Tibial nerve (tissue), 4 donors: Measurements from ENCODE around the gene C1QTNF12. TPM values are rescaled to one million over a fixed set of nuclear protein-coding genes. Genes with fewer than 3 reads are reported as not detected.

ENCODE experiments used
- DNase-seq, 2 donors: peaks; one replicate each; pipeline ENCODE4 v3.0.0-alpha.2; 2019; ENCODE audit warnings: low spot score in 2 of 2
- H3K27ac ChIP-seq, 4 donors: fragments of 200-600 bp; sonication (generic) in 3 of 4; one replicate each; pipeline ENCODE4 v1.5.1; 2017 to 2019; ENCODE audit warnings: mild to moderate bottlenecking in 1 of 4
- H3K27me3 ChIP-seq, 2 donors: fragments of 200-600 bp; sonication (generic) in 1 of 2; one replicate each; pipeline versions ENCODE4 v1.5.1 to v1.6.0; 2017 to 2019
- H3K36me3 ChIP-seq, 3 donors: fragments of 200-600 bp; sonication (generic); one replicate each; pipeline ENCODE4 v1.5.1; 2018 to 2019
- H3K4me1 ChIP-seq, 4 donors: fragments of 200-600 bp; sonication (generic) in 3 of 4; one replicate each; pipeline ENCODE4 v1.5.1; 2017 to 2019
- H3K4me3 ChIP-seq, 4 donors: fragments of 200-600 bp; sonication (generic) in 3 of 4; one replicate each; pipeline ENCODE4 v1.5.1; 2017 to 2019; ENCODE audit warnings: mild to moderate bottlenecking in 1 of 4, moderate library complexity in 1 of 4
- H3K9me3 ChIP-seq, 4 donors: fragments of 200-600 bp; sonication (generic) in 3 of 4; one replicate each; pipeline ENCODE4 v1.5.1; 2017 to 2019
- CTCF ChIP-seq, 5 experiments: fragments of 200-600 bp in 3 of 5; fragments of 450-650 bp in 2 of 5; sonication (generic) in 3 of 5; IDR thresholded peaks; one replicate each; pipeline ENCODE4 v1.5.1; 2016 to 2019; ENCODE audit warnings: antibody characterized with exemption in 5 of 5, mild to moderate bottlenecking in 3 of 5, moderate library complexity in 2 of 5
- EP300 ChIP-seq, 2 donors: sonication (generic); formaldehyde crosslinking; IDR thresholded peaks; one replicate each; pipeline ENCODE4 v1.6.1; 2017; ENCODE audit warnings: antibody characterized with exemption in 2 of 2, mild to moderate bottlenecking in 1 of 2
- POLR2A ChIP-seq, 2 donors: fragments of 450-650 bp; IDR thresholded peaks; one replicate each; pipeline ENCODE4 v1.6.1; 2017; ENCODE audit warnings: antibody characterized with exemption in 2 of 2, mild to moderate bottlenecking in 2 of 2, moderate library complexity in 2 of 2
- WGBS, 2 donors: methylation state at CpG; one replicate each; pipeline ENCODE4 v1.1.5; 2018; 5-methylcytosine and 5-hydroxymethylcytosine counted together
- total RNA-seq, 4 donors: library from RNA; depleted of rRNA; stranded (reverse); fragments of >200 nt; gene quantifications; one replicate each; pipeline ENCODE4 v1.1.0, GENCODE V29; 2016

Gene C1QTNF12
- total RNA-seq, 4 donors from 2014 or later: 0.84 to 3.0 (median 1.8) TPM

- Histone ChIP-seq H3K4me3 (no peak overlapping the region), H3K27me3 (peaks cover 0 to 76% of the 10 kb centered on the region in 2 donors), H3K36me3 (peaks cover 0 to 37% (median 0%) of the 10 kb centered on the region in 3 donors), H3K27ac (no peak overlapping the region), H3K4me1 (peaks cover 0 to 46% (median 9%) of the 10 kb centered on the region in 4 donors), H3K9me3 (no peaks in the 10 kb centered on the region)
- DNase-seq: no peak
- WGBS, 2 donors: 22 to 38% methylated on average over 6 to 13 of the region's 30 CpGs
- TF ChIP-seq CTCF (IDR thresholded peaks at IDR 0.05): no peak
- TF ChIP-seq POLR2A (IDR thresholded peaks at IDR 0.05): no peak
- TF ChIP-seq EP300 (IDR thresholded peaks at IDR 0.05): no peak
Observed at GRCh38 chr1:1239614-1240347, 6.7 kb downstream of the C1QTNF12 start.

GRCh38 chr1:1239227-1239613 is 7.3 kb downstream of the C1QTNF12 start:
- TF ChIP-seq EP300 (IDR thresholded peaks at IDR 0.05): no peak
- TF ChIP-seq CTCF (IDR thresholded peaks at IDR 0.05): no peak
- no peak for TF ChIP-seq POLR2A (IDR thresholded peaks at IDR 0.05)
- Histone ChIP-seq H3K27me3 (peaks cover 0 to 73% of the 10 kb centered on the region in 2 donors), H3K4me3 (no peak overlapping the region), H3K36me3 (peaks cover 0 to 43% (median 0%) of the 10 kb centered on the region in 3 donors), H3K9me3 (no peaks in the 10 kb centered on the region), H3K4me1 (peaks cover 0 to 43% (median 9%) of the 10 kb centered on the region in 4 donors), H3K27ac (no peak overlapping the region)
- DNase-seq: no peak
- 30 to 69% methylated on average over 3 to 6 of the region's 15 CpGs for WGBS, 2 donors

GRCh38 chr1:1238702-1239178 is 7.8 kb downstream of the C1QTNF12 start:
- 62 to 71% methylated on average over 8 to 15 of the region's 19 CpGs for WGBS, 2 donors
- Histone ChIP-seq H3K4me3 (no peak overlapping the region), H3K4me1 (peaks cover 0 to 42% (median 7%) of the 10 kb centered on the region in 4 donors), H3K36me3 (peaks cover 0 to 47% (median 0%) of the 10 kb centered on the region in 3 donors), H3K27me3 (peaks cover 0 to 68% of the 10 kb centered on the region in 2 donors), H3K9me3 (no peaks in the 10 kb centered on the region), H3K27ac (no peak overlapping the region)
- TF ChIP-seq POLR2A (IDR thresholded peaks at IDR 0.05) (no peak), EP300 (IDR thresholded peaks at IDR 0.05) (no peak), CTCF (IDR thresholded peaks at IDR 0.05) (no peak)
- no peak for DNase-seq

GRCh38 chr1:1237874-1238701 is 8.4 kb downstream of the C1QTNF12 start:
- TF ChIP-seq POLR2A (IDR thresholded peaks at IDR 0.05) (no peak), EP300 (IDR thresholded peaks at IDR 0.05) (no peak), CTCF (IDR thresholded peaks at IDR 0.05) (no peak)
- H3K27me3 ChIP-seq: peaks cover 0 to 62% of the 10 kb centered on the region in 2 donors

More at GRCh38 chr1:1237874-1238701, 8.4 kb downstream of the C1QTNF12 start:
- Histone ChIP-seq H3K27ac (no peak overlapping the region), H3K4me3 (no peak overlapping the region), H3K4me1 (peaks cover 0 to 44% (median 9%) of the 10 kb centered on the region in 4 donors), H3K9me3 (no peaks in the 10 kb centered on the region), H3K36me3 (peaks cover 0 to 51% (median 0%) of the 10 kb centered on the region in 3 donors)
- WGBS, 2 donors: 36 to 40% methylated on average over 1 to 26 of the region's 48 CpGs
- DNase-seq: no peak
